Left ventricle myocardium inferior (tissue), 1 donor: ENCODE data around the gene IPO9. TPM values are rescaled to one million over a fixed set of nuclear protein-coding genes. Genes with fewer than 3 reads are reported as not detected.
A peak's percentile ranks its signal among the peaks of the same experiment; 100 is the strongest.

ENCODE experiments used
- DNase-seq: peaks from one replicate; pipeline ENCODE4 v3.0.0-alpha.2; 2020
- H3K27ac ChIP-seq: fragments of 200-600 bp; replicated peaks from 2 replicates; pipeline ENCODE4 v1.8.0; 2021
- H3K27me3 ChIP-seq: fragments of 200-600 bp; 2 replicates; pipeline ENCODE4 v1.8.0; 2021; ENCODE audit warnings: low read depth
- H3K36me3 ChIP-seq: fragments of 200-600 bp; 2 replicates; pipeline ENCODE4 v1.8.0; 2021
- H3K4me1 ChIP-seq: fragments of 200-600 bp; 2 replicates; pipeline ENCODE4 v1.8.0; 2021
- H3K4me3 ChIP-seq: fragments of 200-600 bp; 2 replicates; pipeline ENCODE4 v1.8.0; 2021; ENCODE audit warnings: mild to moderate bottlenecking, moderate library complexity
- H3K9me3 ChIP-seq: fragments of 200-600 bp; replicated peaks from 2 replicates; pipeline ENCODE4 v1.8.0; 2021
- intact Hi-C: fragments of 100-400 bp; cut with micrococcal nuclease; formaldehyde crosslinking; loops from one replicate; pipeline ENCODE4 v1.11.0; 2022
- total RNA-seq: library from RNA; stranded (reverse); fragmentation: NEBNext Ultra II Directional; extraction: Animal tissue kit (Norgen Biotek cat#: 25700); gene quantifications from one replicate; pipeline ENCODE4 v1.2.1, GENCODE V29; 2021
- TF ChIP-seq, protein P1 (sequence below): fragments of 200-600 bp; IDR thresholded peaks from 2 replicates; pipeline ENCODE4 v1.8.0; 2021; ENCODE audit warnings: antibody characterized with exemption, mild to moderate bottlenecking, borderline replicate concordance
- donor health status: DM: no; HTN: yes; CAD: no; lungs with severe emphysema.

IPO9 gene
- total RNA-seq, 1 donor from 2014 or later = 20.1 TPM

DNA sequence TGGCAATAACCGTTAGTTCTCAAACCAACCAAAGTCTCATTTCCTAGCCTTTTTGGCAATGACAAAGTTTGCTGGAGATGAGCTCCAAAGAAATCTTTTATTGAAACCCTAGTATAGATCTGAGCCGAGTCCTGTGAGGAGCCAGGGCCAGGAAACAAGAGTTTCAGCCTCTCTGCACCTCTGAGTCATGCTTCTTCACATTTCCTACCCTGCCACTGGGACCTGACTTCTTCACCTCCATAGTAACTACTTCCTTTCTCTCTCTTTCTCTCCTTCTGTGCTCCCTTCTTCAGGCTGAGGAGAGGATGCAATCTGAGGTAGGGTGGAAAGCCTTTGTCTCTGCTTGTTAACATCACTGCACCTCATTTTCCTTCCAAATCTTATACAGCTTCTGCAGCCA, 38.7 kb upstream of the IPO9 start:
- TF ChIP-seq, protein P1, sequence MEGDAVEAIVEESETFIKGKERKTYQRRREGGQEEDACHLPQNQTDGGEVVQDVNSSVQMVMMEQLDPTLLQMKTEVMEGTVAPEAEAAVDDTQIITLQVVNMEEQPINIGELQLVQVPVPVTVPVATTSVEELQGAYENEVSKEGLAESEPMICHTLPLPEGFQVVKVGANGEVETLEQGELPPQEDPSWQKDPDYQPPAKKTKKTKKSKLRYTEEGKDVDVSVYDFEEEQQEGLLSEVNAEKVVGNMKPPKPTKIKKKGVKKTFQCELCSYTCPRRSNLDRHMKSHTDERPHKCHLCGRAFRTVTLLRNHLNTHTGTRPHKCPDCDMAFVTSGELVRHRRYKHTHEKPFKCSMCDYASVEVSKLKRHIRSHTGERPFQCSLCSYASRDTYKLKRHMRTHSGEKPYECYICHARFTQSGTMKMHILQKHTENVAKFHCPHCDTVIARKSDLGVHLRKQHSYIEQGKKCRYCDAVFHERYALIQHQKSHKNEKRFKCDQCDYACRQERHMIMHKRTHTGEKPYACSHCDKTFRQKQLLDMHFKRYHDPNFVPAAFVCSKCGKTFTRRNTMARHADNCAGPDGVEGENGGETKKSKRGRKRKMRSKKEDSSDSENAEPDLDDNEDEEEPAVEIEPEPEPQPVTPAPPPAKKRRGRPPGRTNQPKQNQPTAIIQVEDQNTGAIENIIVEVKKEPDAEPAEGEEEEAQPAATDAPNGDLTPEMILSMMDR = no peak
- Histone ChIP-seq H3K4me1 (peaks cover 93% of the 10 kb centered on the region), H3K27me3 (no peaks in the 10 kb centered on the region), H3K27ac (peak overlapping the region; percentile 78), H3K36me3 (peaks cover 68% of the 10 kb centered on the region), H3K4me3 (no peak overlapping the region), H3K9me3 (no peaks in the 10 kb centered on the region)
- no peak for DNase-seq
- intact Hi-C loops = loop anchor here (5.0 kb wide), 1 partner anchor 83 kb away; no protein-coding TSS in a partner anchor

DNA sequence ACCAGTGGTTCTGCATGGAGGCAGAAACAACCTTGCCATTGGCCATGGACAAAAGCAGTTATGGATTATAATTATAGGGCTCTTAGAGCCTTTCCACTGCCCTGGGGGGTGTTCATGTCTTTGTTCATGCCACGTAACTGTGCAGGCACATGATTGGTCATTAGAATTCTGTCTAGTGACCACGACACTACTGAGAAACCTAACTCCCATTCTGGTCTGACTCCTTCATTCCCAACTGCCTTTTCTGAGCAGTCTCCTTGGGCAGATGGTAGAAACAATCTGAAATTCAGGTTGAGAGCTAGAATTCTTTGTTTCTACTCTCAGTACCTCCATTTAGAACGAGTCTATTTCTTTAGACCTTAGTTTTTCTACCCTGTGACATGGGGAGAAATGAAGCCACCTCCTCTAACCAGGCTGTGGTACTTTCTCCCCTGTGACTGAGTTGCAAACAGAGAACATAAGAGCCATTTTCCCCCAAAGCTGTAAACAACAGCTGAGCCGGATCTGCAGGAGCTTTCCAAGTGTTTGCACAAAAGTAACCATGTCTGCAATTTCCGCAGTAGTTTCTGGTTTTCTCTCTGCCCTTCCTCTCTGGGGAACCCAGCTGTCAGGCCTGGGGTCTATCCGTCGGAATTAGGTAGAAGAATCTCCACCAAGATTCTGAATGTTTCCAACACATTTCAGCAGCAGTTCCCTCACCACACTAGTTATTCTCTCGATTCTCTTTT, 37.7 kb upstream of the IPO9 start:
- TF ChIP-seq, protein P1 = no peak
- no peak for DNase-seq
- intact Hi-C loops = loop anchor here (5.0 kb wide), 1 partner anchor 84 kb away; no protein-coding TSS in a partner anchor
- no peak overlapping the region for H3K4me3 ChIP-seq
- no peaks in the 10 kb centered on the region for H3K27me3 ChIP-seq
- H3K27ac ChIP-seq = peak overlapping the region; percentile 78
- H3K36me3 ChIP-seq = peaks cover 70% of the 10 kb centered on the region
- H3K4me1 ChIP-seq = peaks cover 90% of the 10 kb centered on the region
- no peaks in the 10 kb centered on the region for H3K9me3 ChIP-seq

DNA sequence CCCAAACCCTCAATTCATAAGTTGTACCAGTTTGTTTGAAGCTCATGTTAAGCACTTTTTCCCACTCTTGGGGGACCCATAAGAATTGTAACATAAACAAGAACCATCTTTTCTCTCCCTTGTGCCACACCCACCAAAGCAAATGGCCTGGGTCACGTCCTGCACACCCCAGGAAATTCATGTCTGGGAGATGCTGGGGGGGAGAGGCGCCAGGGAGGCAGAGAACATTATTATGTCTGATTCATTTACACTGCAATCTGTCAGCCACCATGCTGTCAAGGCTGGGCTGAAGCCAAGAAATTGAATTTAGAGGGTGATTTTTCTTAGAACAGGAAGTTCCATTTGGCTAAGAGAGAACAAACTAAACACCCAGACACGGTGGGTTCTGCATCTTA, 37.2 kb upstream of the IPO9 start:
- TF ChIP-seq, protein P1 = no peak
- H3K27ac ChIP-seq = peak overlapping the region; percentile 78
- H3K4me3 ChIP-seq = no peak overlapping the region
- no peaks in the 10 kb centered on the region for H3K9me3 ChIP-seq
- H3K27me3 ChIP-seq = no peaks in the 10 kb centered on the region
- peak; percentile 37 for DNase-seq
- peaks cover 70% of the 10 kb centered on the region for H3K36me3 ChIP-seq
- peaks cover 85% of the 10 kb centered on the region for H3K4me1 ChIP-seq
- intact Hi-C loops = loop anchor here (5.0 kb wide), 1 partner anchor 84 kb away; no protein-coding TSS in a partner anchor

DNA sequence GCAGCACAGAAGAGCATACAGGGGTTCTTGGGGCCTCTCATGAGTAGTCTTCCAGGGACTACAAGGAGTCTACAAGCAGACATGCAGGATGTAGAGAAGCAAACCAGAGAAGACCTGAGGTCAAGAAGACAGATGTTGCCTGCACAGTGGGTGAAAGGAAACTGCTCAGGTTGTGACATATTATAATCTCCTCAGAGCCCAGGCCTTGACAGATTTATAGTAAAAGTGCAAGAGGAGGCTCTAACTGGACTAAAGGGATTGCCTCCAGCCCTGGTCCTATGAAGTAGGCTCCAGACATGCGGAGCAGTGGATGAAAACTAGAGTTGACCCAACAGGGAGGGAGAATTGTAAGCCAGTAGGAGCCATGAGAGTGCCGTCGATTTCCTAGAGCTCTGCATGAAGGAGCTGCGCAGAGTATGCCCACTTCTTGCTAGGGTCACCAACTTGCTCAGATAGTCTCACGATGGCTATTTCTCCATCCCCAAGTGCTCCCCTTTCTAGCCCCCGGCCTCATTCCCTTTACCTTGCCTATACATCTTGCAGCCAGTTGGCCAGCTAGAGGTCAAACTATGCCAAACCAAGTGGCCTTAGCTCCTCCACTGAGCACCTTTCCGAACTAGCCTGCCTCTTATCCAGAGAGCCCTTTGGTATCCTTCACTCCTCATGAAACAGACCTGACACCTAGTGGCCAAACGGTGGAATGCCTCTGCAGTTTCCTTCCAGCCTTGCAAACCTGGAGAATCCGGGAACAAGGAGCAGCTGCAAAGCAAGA, 36.2 kb upstream of the IPO9 start:
- peaks cover 75% of the 10 kb centered on the region for H3K4me1 ChIP-seq
- intact Hi-C loops = loop anchor here (5.0 kb wide), 1 partner anchor 85 kb away; no protein-coding TSS in a partner anchor
- H3K27ac ChIP-seq = peak overlapping the region; percentile 78
- H3K9me3 ChIP-seq = no peaks in the 10 kb centered on the region
- no peak overlapping the region for H3K4me3 ChIP-seq
- H3K27me3 ChIP-seq = no peaks in the 10 kb centered on the region
- TF ChIP-seq, protein P1 = peak; percentile 99
- DNase-seq = peak; percentile 71
- H3K36me3 ChIP-seq = peaks cover 71% of the 10 kb centered on the region

DNA sequence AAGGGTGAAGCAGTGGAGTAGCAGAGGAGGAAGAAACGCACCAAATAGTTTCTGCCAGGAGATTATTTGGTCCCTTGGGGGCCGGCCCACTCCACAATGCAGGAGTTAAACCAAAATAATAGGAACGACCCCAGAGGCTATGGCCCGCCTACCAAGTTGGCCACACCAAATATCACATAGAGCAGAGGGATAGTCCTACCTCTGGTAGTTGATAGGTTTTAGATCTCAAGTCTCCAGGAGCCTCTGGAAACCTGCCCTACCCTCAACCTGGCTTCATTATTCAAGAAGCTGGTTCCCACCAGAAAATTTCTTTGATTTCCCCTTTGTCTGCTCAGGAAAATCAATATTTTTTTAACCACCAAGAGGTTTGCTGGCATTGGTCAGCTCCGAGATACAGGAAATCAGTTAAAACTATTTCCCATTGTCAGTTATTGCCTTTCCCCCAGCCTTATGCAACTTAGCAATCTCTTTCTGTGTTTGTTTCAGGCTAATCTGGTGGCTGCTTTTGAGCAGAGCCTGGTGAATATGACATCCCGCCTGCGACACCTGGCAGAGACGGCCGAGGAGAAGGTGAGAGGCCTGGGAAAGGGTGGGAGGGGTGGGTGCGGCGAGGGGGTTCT, 35.5 kb upstream of the IPO9 start:
- H3K36me3 ChIP-seq = peaks cover 71% of the 10 kb centered on the region
- H3K9me3 ChIP-seq = no peaks in the 10 kb centered on the region
- intact Hi-C loops = loop anchor here (5.0 kb wide), 1 partner anchor 86 kb away; no protein-coding TSS in a partner anchor
- H3K27me3 ChIP-seq = no peaks in the 10 kb centered on the region
- H3K4me1 ChIP-seq = peaks cover 68% of the 10 kb centered on the region
- TF ChIP-seq, protein P1 = no peak
- H3K4me3 ChIP-seq = no peak overlapping the region
- peak overlapping the region; percentile 78 for H3K27ac ChIP-seq
- DNase-seq = no peak
